HL-60 (cell line): ENCODE measurements around the gene GSTA4.

Experiments
- DNase-seq, 2 experiments: peaks; one replicate each; pipeline ENCODE4 v3.0.0-alpha.2; 2010 to 2020; ENCODE audit warnings: low read depth in 1 of 2, low spot score in 1 of 2
- H3K27ac ChIP-seq: fragments of 250-450 bp; sonication (Bioruptor Pico); replicated peaks from 2 replicates; pipeline ENCODE4 v1.5.1; 2020; ENCODE audit warnings: mild to moderate bottlenecking, moderate library complexity
- H3K27me3 ChIP-seq: fragments of 250-450 bp; sonication (Bioruptor Pico); 2 replicates; pipeline ENCODE4 v1.5.1; 2021; ENCODE audit warnings: mild to moderate bottlenecking, moderate library complexity; ENCODE audit not compliant: insufficient read depth, poor library complexity, severe bottlenecking
- H3K4me3 ChIP-seq: replicated peaks from 2 replicates; pipeline ENCODE4 v1.5.1; 2011; ENCODE audit warnings: mild to moderate bottlenecking, control low read depth, low read length; ENCODE audit not compliant: insufficient read depth
- CTCF ChIP-seq: IDR thresholded peaks from one replicate; pipeline ENCODE4 v1.5.1; 2011; ENCODE audit warnings: low read length, control low read depth, inconsistent platforms; ENCODE audit not compliant: insufficient read depth
- GABPA ChIP-seq: IDR thresholded peaks from 2 replicates; pipeline ENCODE4 v1.6.1; 2012; ENCODE audit warnings: low read depth
- POLR2AphosphoS5 ChIP-seq: IDR thresholded peaks from 2 replicates; pipeline ENCODE4 v1.6.1; 2012; ENCODE audit warnings: low read depth
- REST ChIP-seq: IDR thresholded peaks from 2 replicates; pipeline ENCODE4 v1.6.1; 2012; ENCODE audit warnings: low read depth; ENCODE audit not compliant: insufficient replicate concordance
- SPI1 ChIP-seq: IDR thresholded peaks from 2 replicates; pipeline ENCODE4 v1.6.1; 2012; ENCODE audit warnings: low read depth, mild to moderate bottlenecking, borderline replicate concordance

GSTA4 gene

GRCh38 chr6:53031281-53031680, 36.2 kb upstream of the GSTA4 start:
- Histone ChIP-seq H3K27me3 (no peaks in the 10 kb centered on the region), H3K4me3 (no peak overlapping the region), H3K27ac (no peak overlapping the region)
- no peak for DNase-seq
- TF ChIP-seq CTCF (no peak), SPI1 (no peak), GABPA (no peak), POLR2AphosphoS5 (no peak), REST (no peak)

GRCh38 chr6:53029761-53030160, 34.7 kb upstream of the GSTA4 start:
- TF ChIP-seq REST (no peak), SPI1 (no peak), POLR2AphosphoS5 (no peak), GABPA (no peak), CTCF (no peak)
- Histone ChIP-seq H3K27ac (no peak overlapping the region), H3K4me3 (no peak overlapping the region), H3K27me3 (no peaks in the 10 kb centered on the region)
- DNase-seq: no peak

- Histone ChIP-seq H3K27ac (no peak overlapping the region), H3K27me3 (no peaks in the 10 kb centered on the region), H3K4me3 (no peak overlapping the region)
- no peak for DNase-seq
- no peak for TF ChIP-seq REST
- no peak for TF ChIP-seq SPI1
- no peak for TF ChIP-seq CTCF
- TF ChIP-seq GABPA: no peak
These were observed 34.2 kb upstream of the GSTA4 start for GRCh38 chr6:53029257-53029656.
